K562 (cell line): ENCODE measurements around the gene POLR1C. TPM values are rescaled to one million over a fixed set of nuclear protein-coding genes. Genes with fewer than 3 reads are reported as not detected.

Experiments
- ATAC-seq: fragments of 200-7000 bp; cut with Tn5 transposase; 3 replicates; pipeline ENCODE4 v1.9.1; 2020; ENCODE audit warnings: moderate library complexity
- BruUV-seq: library from RNA; stranded (reverse); fragments of 400-500 nt; replicated peaks from 2 replicates; lab custom pipeline; 2021; lab: Mats Ljungman, UMichigan
- CTCF ChIA-PET: fragments of 300-600 bp; formaldehyde crosslinking; extraction: SDS; loops from one replicate; lab custom pipeline; 2021; ENCODE audit warnings: low intra/inter-chr PET ratio; lab: Yijun Ruan, JAX
- POLR2A ChIA-PET: fragments of 300-600, 350-650 bp; sonication (Branson Sonifier 250); formaldehyde crosslinking; extraction: SDS; loops from one replicate; lab custom pipeline; 2021; ENCODE audit warnings: antibody characterized with exemption, inconsistent platforms; lab: Yijun Ruan, JAX
- DNase-seq, 4 experiments: peaks; one replicate each; pipeline versions ENCODE4 v3.0.0 to v3.0.0-alpha.2; 2011 to 2018; ENCODE audit warnings: low spot score in 3 of 4, mixed read lengths in 3 of 4; ENCODE audit errors: extremely low read depth in 1 of 4
- FAIRE-seq: peaks from 2 replicates; lab custom pipeline; 2011; peaks lifted over from hg19 to GRCh38; lab: Jason Lieb, UNC
- H2AFZ ChIP-seq: 2 replicates; pipeline ENCODE4 v1.6.0; 2011; ENCODE audit warnings: low read depth, low read length, control low read depth, inconsistent platforms
- H3K27ac ChIP-seq: fragments of 200-600 bp; 3 replicates; pipeline ENCODE4 v1.8.0; 2011; ENCODE audit warnings: low read depth, mild to moderate bottlenecking, control low read depth, inconsistent platforms, low read length, moderate library complexity, mixed read lengths; ENCODE audit errors: extremely low read depth
- H3K27me3 ChIP-seq, 2 experiments: fragments of 300-600 bp in 1 of 2; 2 replicates in 1 of 2; 3 replicates in 1 of 2; pipeline versions ENCODE4 v1.6.0 to v1.8.0; 2011; ENCODE audit warnings: inconsistent platforms in 2 of 2, low read length in 2 of 2, mild to moderate bottlenecking in 1 of 2, mixed read lengths in 1 of 2, moderate library complexity in 1 of 2; ENCODE audit not compliant: control insufficient read depth in 2 of 2, insufficient read depth in 2 of 2
- H3K36me3 ChIP-seq: fragments of 300-600 bp; 3 replicates; pipeline ENCODE4 v1.8.0; 2011; ENCODE audit warnings: mild to moderate bottlenecking, low read length, inconsistent platforms; ENCODE audit not compliant: control insufficient read depth, insufficient read depth
- H3K4me1 ChIP-seq, 2 experiments: fragments of 200-600 bp in 1 of 2; replicated peaks in 1 of 2; 2 replicates in 1 of 2; 3 replicates in 1 of 2; pipeline versions ENCODE4 v1.5.1 to v1.8.0; 2011; ENCODE audit warnings: inconsistent platforms in 2 of 2, low read length in 2 of 2, mild to moderate bottlenecking in 1 of 2, mixed read lengths in 1 of 2, moderate library complexity in 1 of 2; ENCODE audit not compliant: control insufficient read depth in 2 of 2, insufficient read depth in 2 of 2
- H3K4me2 ChIP-seq: 2 replicates; pipeline ENCODE4 v1.6.1; 2011; ENCODE audit warnings: low read length, control low read depth, inconsistent platforms, mixed read lengths; ENCODE audit not compliant: insufficient read depth
- H3K4me3 ChIP-seq: fragments of 200-600 bp; sonication (generic), shearing (Covaris generic); 2 replicates; pipeline ENCODE4 v1.5.1; 2016; ENCODE audit warnings: control low read depth, inconsistent platforms
- H3K79me2 ChIP-seq: fragments of 200-600 bp; 3 replicates; pipeline ENCODE4 v1.8.0; 2011; ENCODE audit warnings: low read length, inconsistent platforms; ENCODE audit not compliant: control insufficient read depth, insufficient read depth
- H3K9ac ChIP-seq, 2 experiments: 2 replicates each; pipeline versions ENCODE4 v1.6.0 to v1.6.1; 2011; ENCODE audit warnings: low read depth in 2 of 2, low read length in 2 of 2, control low read depth in 1 of 2, inconsistent platforms in 1 of 2, mild to moderate bottlenecking in 1 of 2, mixed read lengths in 1 of 2; ENCODE audit not compliant: insufficient read depth in 1 of 2
- H3K9me1 ChIP-seq: one replicate; pipeline ENCODE4 v1.6.0; 2011; ENCODE audit warnings: inconsistent platforms, mild to moderate bottlenecking, low read length, moderate library complexity; ENCODE audit not compliant: control insufficient read depth, insufficient read depth
- H3K9me3 ChIP-seq: replicated peaks from 2 replicates; pipeline ENCODE4 v1.5.1; 2011; ENCODE audit warnings: low read depth, low read length, inconsistent platforms; ENCODE audit not compliant: control insufficient read depth, insufficient read depth
- H4K20me1 ChIP-seq: replicated peaks from 2 replicates; pipeline ENCODE4 v1.6.1; 2011; ENCODE audit warnings: low read length, inconsistent platforms, mixed read lengths; ENCODE audit not compliant: control insufficient read depth, insufficient read depth
- CBX1 ChIP-seq: sonication (generic); IDR thresholded peaks from 2 replicates; pipeline ENCODE4 v1.6.1; 2016; ENCODE audit warnings: antibody characterized with exemption, low read depth, mild to moderate bottlenecking
- ILK ChIP-seq: fragments of 450-650 bp; IDR thresholded peaks from 2 replicates; pipeline ENCODE4 v1.6.1; 2016; ENCODE audit warnings: missing genetic modification characterization, low read depth, mild to moderate bottlenecking, missing compliant biosample characterization, moderate library complexity, borderline replicate concordance
- IRF2 ChIP-seq: sonication (generic); formaldehyde crosslinking; IDR thresholded peaks from 2 replicates; pipeline ENCODE4 v1.8.1; 2022; ENCODE audit warnings: mild to moderate bottlenecking, missing genetic modification reagents
- NFATC3 ChIP-seq: fragments of 450-650 bp; IDR thresholded peaks from 2 replicates; pipeline ENCODE4 v1.6.1; 2017; ENCODE audit warnings: mild to moderate bottlenecking
- SETDB1 ChIP-seq: IDR thresholded peaks from one replicate; pipeline ENCODE4 v1.6.1; 2012; ENCODE audit warnings: low read length, control low read depth, inconsistent platforms
- TOE1 ChIP-seq, 2 experiments: fragments of 450-650 bp in 1 of 2; sonication (generic) in 1 of 2; formaldehyde crosslinking in 1 of 2; IDR thresholded peaks; 2 replicates each; pipeline versions ENCODE4 v1.7.1 to v1.8.0; 2016 to 2022; ENCODE audit warnings: borderline replicate concordance in 2 of 2, mild to moderate bottlenecking in 2 of 2, antibody characterized with exemption in 1 of 2, inconsistent platforms in 1 of 2, low read depth in 1 of 2, missing genetic modification reagents in 1 of 2, moderate library complexity in 1 of 2
- ZNF507 ChIP-seq: conservative IDR thresholded peaks from 2 replicates; pipeline ENCODE4 v1.6.1; 2017; ENCODE audit warnings: missing genetic modification characterization, missing compliant biosample characterization
- WGBS: fragments of 100-300 bp; shearing (Covaris generic); methylation state at CpG from one replicate; pipeline ENCODE4 v1.1.6; 2016; ENCODE audit warnings: low coverage, mixed read lengths; ENCODE audit not compliant: insufficient coverage; ENCODE audit errors: missing lambda C conversion rate; 5-methylcytosine and 5-hydroxymethylcytosine counted together
- in situ Hi-C: fragments of 300-500 bp; cut with MboI; formaldehyde crosslinking; loops from 4 replicates; pipeline ENCODE4 v1.15.0; 2018; ENCODE audit warnings: inconsistent platforms, mixed read lengths
- intact Hi-C: fragments of 100-400 bp; cut with micrococcal nuclease; formaldehyde crosslinking; loops from 2 replicates; pipeline ENCODE4 v1.14.2; 2022
- polyA plus RNA-seq, 8 experiments: library from polyadenylated mRNA; depleted of rRNA in 4 of 8; stranded (reverse) in 5 of 8; unstranded in 3 of 8; fragments of >200 nt; fragmentation: Nextera tagmentation in 2 of 8; fragmentation: Illumina TruSeq in 1 of 8; extraction: Ambion mirVana in 2 of 8; extraction: Trizol in 1 of 8; gene quantifications; 2 replicates each; pipeline versions ENCODE4 v1.2.1 to v1.2.3, GENCODE V29; 2011 to 2014; ENCODE audit warnings: inconsistent platforms in 1 of 8, missing spikeins in 1 of 8
- total RNA-seq, 7 experiments: library from RNA; depleted of rRNA in 6 of 7; stranded (reverse); fragments of >200 nt in 6 of 7; fragmentation: Illumina TruSeq in 2 of 7; extraction: Trizol in 2 of 7; gene quantifications; 2 replicates each; pipeline versions ENCODE4 v1.2.1 to v1.2.3, GENCODE V29; 2011 to 2021; ENCODE audit warnings: low replicate concordance in 1 of 7

POLR1C gene
- total and polyA plus RNA-seq, 9 of the 15 experiments (the other 6 are each of a cell fraction or from before 2014, with no cell fraction given) = 83.5 to 429 (median 120) TPM

- no peak for TF ChIP-seq SETDB1
- no peak for TF ChIP-seq CBX1
Measured at GRCh38 chr6:43493230-43493629, 23.7 kb upstream of the POLR1C start (continued).

GRCh38 chr6:43493833-43494232 is 23.1 kb upstream of the POLR1C start:
- Histone ChIP-seq H4K20me1 (peaks cover 29% of the 10 kb centered on the region), H3K4me2 (no peak overlapping the region), H3K27ac (no peak overlapping the region), H3K79me2 (0 out of 3 replicates have a peak, but pooled peaks cover 3% of the 10 kb centered on the region), H3K9me1 (peaks cover 3% of the 10 kb centered on the region), H3K27me3 (no peaks in the 10 kb centered on the region), H3K36me3 (peaks cover 14% of the 10 kb centered on the region; the same call in 1 of the 3 replicates), H3K9ac (peak overlapping the region in 1 of 2 experiments; percentile 47; a peak in 1 of 4 replicates), H3K4me1 (peaks cover 16 to 36% of the 10 kb centered on the region in 2 experiments), H3K4me3 (no peak overlapping the region), H2AFZ (no peak overlapping the region), H3K9me3 (no peaks in the 10 kb centered on the region)
- CTCF ChIA-PET = no interaction called here
- WGBS = 76% methylated on average over 7 of the region's 7 CpGs
- BruUV-seq = no TSS peak
- intact Hi-C loops (no loop called here), in situ Hi-C loops (loop anchor here (5.0 kb wide), 1 partner anchor 232 kb away; no protein-coding TSS in a partner anchor)
- DNase-seq (no peak), FAIRE-seq (no peak), ATAC-seq (no peak)
- no peak for TF ChIP-seq IRF2 (CRISPR knock-in tag)
- no peak for TF ChIP-seq NFATC3
- TF ChIP-seq ZNF507 (tag) = no peak
- TF ChIP-seq ILK = no peak
- TF ChIP-seq TOE1 (IDR thresholded peaks at IDR 0.05; ENCODE audit: borderline replicate concordance) = no peak
- TF ChIP-seq TOE1 (CRISPR knock-in tag; IDR thresholded peaks at IDR 0.05; ENCODE audit: borderline replicate concordance, low read depth) = no peak
- no peak for TF ChIP-seq SETDB1
- POLR2A ChIA-PET = interaction anchor here (0.6 to 8.5 kb wide), 7 partner anchors 9 to 312 kb away, joined by 3 to 54 read pairs (median 4); partner anchors contain the start of genes CUL9 and LRRC73
